Measurements from ENCODE around the gene PRKN. TPM values are rescaled to one million over a fixed set of nuclear protein-coding genes. Genes with fewer than 3 reads are reported as not detected.

PRKN gene
- total and polyA plus RNA-seq, 10 donors, result 0.23 to 14.1 (median 7.0) TPM

DNA sequence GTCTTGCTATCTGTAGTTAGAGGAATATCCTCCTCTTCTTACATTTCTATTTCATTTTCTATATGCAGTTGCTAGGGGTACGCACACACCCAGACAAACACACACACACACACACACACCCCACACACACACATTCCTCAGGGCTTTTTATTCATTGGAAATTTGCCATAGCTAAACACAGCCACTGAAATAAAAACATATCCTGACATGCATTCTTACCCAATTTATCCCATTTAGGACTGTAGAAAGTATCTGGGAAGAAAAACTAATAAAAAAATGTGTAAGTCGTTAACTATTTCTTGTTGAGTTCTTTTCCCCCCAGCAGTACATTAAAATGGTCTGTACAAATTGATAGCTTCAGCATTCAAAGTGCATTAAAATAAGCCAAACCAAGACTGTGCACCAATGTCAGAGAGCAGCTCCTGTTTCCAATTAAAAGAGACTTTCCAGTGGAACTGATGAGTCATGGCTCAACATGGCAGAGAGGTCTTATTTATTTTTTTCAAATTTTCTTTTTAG is 1095.8 kb downstream of the PRKN start:
- H3K4me3 ChIP-seq, result no peak overlapping the region
- H3K4me1 ChIP-seq, result no peaks in the 10 kb centered on the region
- no peak for DNase-seq
- H3K9me3 ChIP-seq, result peaks cover 0 to 6% (median 0%) of the 10 kb centered on the region in 8 donors
- TF ChIP-seq POLR2A (IDR thresholded peaks at IDR 0.05), result no peak
- no peak for TF ChIP-seq POLR2AphosphoS5 (IDR thresholded peaks at IDR 0.05)
- TF ChIP-seq, protein P1, sequence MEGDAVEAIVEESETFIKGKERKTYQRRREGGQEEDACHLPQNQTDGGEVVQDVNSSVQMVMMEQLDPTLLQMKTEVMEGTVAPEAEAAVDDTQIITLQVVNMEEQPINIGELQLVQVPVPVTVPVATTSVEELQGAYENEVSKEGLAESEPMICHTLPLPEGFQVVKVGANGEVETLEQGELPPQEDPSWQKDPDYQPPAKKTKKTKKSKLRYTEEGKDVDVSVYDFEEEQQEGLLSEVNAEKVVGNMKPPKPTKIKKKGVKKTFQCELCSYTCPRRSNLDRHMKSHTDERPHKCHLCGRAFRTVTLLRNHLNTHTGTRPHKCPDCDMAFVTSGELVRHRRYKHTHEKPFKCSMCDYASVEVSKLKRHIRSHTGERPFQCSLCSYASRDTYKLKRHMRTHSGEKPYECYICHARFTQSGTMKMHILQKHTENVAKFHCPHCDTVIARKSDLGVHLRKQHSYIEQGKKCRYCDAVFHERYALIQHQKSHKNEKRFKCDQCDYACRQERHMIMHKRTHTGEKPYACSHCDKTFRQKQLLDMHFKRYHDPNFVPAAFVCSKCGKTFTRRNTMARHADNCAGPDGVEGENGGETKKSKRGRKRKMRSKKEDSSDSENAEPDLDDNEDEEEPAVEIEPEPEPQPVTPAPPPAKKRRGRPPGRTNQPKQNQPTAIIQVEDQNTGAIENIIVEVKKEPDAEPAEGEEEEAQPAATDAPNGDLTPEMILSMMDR (IDR thresholded peaks at IDR 0.05 in 8 of 11, conservative IDR thresholded peaks at IDR 0.05 in 3 of 11), result no peak
- no peak overlapping the region for H3K27ac ChIP-seq
- H3K27me3 ChIP-seq (replicated peaks in 1 of 7), result no peaks in the 10 kb centered on the region
- 59 to 82% (median 77%) methylated on average over 2 of the region's 2 CpGs for WGBS, 5 donors
- intact Hi-C loops (cut with DNase I; ENCODE audit: low total_unique reads), result no loop called here
- no peaks in the 10 kb centered on the region for H3K36me3 ChIP-seq

DNA sequence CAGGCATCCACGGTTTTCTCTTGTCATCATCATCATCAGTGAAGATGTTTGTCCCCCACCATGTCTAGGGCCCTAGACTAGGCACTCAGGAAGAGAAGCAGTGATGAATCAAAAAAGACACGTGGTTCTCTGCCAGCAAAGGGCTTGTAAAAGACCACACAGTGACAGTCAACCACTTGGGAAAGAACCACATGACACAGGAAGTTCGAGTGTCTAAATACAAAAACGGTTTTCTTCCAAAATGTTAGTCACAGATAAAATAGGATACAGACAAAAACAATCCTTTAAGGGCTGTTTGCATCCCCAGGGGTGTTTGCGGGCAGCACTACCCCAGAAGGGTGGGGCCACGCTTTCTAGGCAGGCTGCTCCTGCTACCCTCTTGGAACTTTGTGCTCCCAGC is 1096.9 kb downstream of the PRKN start:
- peaks cover 0 to 12% (median 2%) of the 10 kb centered on the region in 8 donors for H3K9me3 ChIP-seq
- 54 to 67% (median 60%) methylated on average over 6 of the region's 6 CpGs for WGBS, 5 donors
- H3K27ac ChIP-seq, result no peak overlapping the region
- H3K27me3 ChIP-seq (replicated peaks in 1 of 7), result no peaks in the 10 kb centered on the region
- DNase-seq, result no peak
- H3K36me3 ChIP-seq, result no peaks in the 10 kb centered on the region
- H3K4me3 ChIP-seq, result no peak overlapping the region
- no peaks in the 10 kb centered on the region for H3K4me1 ChIP-seq
- TF ChIP-seq POLR2AphosphoS5 (IDR thresholded peaks at IDR 0.05), result no peak
- TF ChIP-seq, protein P1 (IDR thresholded peaks at IDR 0.05 in 8 of 11, conservative IDR thresholded peaks at IDR 0.05 in 3 of 11), result no peak
- TF ChIP-seq POLR2A (IDR thresholded peaks at IDR 0.05), result no peak
- intact Hi-C loops (cut with DNase I; ENCODE audit: low total_unique reads), result no loop called here

DNA sequence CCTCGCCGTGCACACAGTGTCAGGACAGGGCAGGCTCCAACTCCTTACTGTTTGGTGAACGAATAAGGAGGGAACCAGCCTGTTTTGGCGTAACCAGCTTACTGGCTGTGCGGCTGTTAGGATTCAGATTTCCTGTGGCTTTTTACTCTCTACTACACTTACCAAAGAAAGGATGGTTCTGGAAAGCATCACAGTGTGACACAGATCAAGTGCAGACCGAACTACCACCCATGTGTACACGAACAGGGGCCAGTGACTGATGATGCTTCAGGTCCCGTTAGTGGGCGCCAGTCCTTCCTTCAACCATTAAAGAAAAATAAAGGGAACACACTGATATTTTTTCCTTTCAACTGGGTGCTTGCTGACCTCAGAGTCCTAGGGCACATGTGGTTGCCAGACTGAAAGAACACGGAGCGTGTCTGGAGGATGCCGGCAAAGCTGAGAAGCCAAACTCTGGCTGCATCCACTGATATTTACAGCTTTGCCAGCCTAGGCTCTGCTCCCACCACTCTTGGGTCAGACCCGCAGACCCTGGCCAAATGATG is 1101.4 kb downstream of the PRKN start:
- no peaks in the 10 kb centered on the region for H3K36me3 ChIP-seq
- intact Hi-C loops (cut with DNase I; ENCODE audit: low total_unique reads), result no loop called here
- no peaks in the 10 kb centered on the region for H3K4me1 ChIP-seq
- peaks cover 0 to 12% (median 2%) of the 10 kb centered on the region in 8 donors for H3K9me3 ChIP-seq
- no peak overlapping the region for H3K27ac ChIP-seq
- no peak for DNase-seq
- H3K4me3 ChIP-seq, result no peak overlapping the region
- no peaks in the 10 kb centered on the region for H3K27me3 ChIP-seq (replicated peaks in 1 of 7)
- TF ChIP-seq, protein P1 (IDR thresholded peaks at IDR 0.05 in 8 of 11, conservative IDR thresholded peaks at IDR 0.05 in 3 of 11), result no peak
- TF ChIP-seq POLR2AphosphoS5 (IDR thresholded peaks at IDR 0.05) (no peak), POLR2A (IDR thresholded peaks at IDR 0.05) (no peak)
- WGBS, 5 donors, result 88 to 96% (median 91%) methylated on average over 13 of the region's 13 CpGs

DNA sequence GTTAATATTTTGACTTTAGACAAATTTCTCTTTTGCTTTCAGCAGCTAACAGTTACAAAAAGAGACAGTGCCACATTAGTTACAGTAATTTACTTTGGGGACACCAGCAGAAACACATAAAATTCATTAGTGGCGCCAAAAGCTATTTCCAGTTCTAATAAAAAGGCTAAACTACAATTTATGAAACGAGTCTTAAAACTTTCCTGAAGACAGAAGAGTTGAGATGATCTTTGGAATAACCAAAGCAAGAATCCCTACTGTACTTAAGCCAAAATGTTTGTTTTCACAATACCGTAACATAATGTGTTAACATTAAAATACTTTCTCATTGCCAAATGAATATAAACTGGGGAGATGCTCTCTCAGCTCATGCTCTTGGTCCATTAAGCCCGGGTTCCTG is 1103.5 kb downstream of the PRKN start:
- H3K4me1 ChIP-seq, result no peaks in the 10 kb centered on the region
- H3K4me3 ChIP-seq, result no peak overlapping the region
- WGBS, 5 donors, result 79 to 84% (median 82%) methylated on average over 4 of the region's 4 CpGs
- H3K9me3 ChIP-seq, result peaks cover 0 to 12% (median 2%) of the 10 kb centered on the region in 8 donors
- DNase-seq, result no peak
- H3K27me3 ChIP-seq (replicated peaks in 1 of 7), result no peaks in the 10 kb centered on the region
- intact Hi-C loops (cut with DNase I; ENCODE audit: low total_unique reads), result no loop called here
- no peaks in the 10 kb centered on the region for H3K36me3 ChIP-seq
- no peak overlapping the region for H3K27ac ChIP-seq
- TF ChIP-seq POLR2AphosphoS5 (IDR thresholded peaks at IDR 0.05) (no peak), POLR2A (IDR thresholded peaks at IDR 0.05) (no peak)
- TF ChIP-seq, protein P1 (IDR thresholded peaks at IDR 0.05 in 8 of 11, conservative IDR thresholded peaks at IDR 0.05 in 3 of 11), result no peak
